ENCODE measurements around the gene KCNJ10.

KCNJ10 gene

DNA sequence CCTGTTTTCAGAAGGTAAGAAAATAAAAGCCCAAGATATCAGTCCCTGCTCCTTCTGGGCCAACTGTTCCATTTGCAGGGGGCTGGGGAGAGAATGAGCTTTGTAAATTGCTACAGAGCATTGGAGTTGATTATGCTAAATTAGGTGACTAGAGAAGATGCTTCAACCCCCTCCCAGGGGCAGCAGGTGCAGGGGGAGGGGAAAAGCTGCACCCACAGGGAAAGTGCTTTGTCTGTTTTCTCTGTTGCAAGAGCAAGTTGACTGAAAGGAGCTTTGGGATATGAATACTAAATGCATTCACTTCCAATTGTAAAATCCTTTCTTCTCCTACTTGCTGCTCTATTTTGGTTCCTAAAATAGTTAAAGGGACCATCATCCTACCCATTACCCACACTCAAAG lies 21.6 kb downstream of the KCNJ10 start:
- TF ChIP-seq, protein P1, sequence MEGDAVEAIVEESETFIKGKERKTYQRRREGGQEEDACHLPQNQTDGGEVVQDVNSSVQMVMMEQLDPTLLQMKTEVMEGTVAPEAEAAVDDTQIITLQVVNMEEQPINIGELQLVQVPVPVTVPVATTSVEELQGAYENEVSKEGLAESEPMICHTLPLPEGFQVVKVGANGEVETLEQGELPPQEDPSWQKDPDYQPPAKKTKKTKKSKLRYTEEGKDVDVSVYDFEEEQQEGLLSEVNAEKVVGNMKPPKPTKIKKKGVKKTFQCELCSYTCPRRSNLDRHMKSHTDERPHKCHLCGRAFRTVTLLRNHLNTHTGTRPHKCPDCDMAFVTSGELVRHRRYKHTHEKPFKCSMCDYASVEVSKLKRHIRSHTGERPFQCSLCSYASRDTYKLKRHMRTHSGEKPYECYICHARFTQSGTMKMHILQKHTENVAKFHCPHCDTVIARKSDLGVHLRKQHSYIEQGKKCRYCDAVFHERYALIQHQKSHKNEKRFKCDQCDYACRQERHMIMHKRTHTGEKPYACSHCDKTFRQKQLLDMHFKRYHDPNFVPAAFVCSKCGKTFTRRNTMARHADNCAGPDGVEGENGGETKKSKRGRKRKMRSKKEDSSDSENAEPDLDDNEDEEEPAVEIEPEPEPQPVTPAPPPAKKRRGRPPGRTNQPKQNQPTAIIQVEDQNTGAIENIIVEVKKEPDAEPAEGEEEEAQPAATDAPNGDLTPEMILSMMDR (IDR thresholded peaks at IDR 0.05; ENCODE audit: insufficient read depth, low read length, poor library complexity, severe bottlenecking), result no peak
- no peak for TF ChIP-seq EZH2phosphoT487 (conservative IDR thresholded peaks at IDR 0.05; ENCODE audit: low read length)
- Histone ChIP-seq H3F3A (ENCODE audit: insufficient read depth) (no peaks in the 10 kb centered on the region), H3K9me2 (replicated peaks; ENCODE audit: insufficient read depth, low read length) (no peaks in the 10 kb centered on the region), H4K20me1 (ENCODE audit: low read depth, low read length) (no peaks in the 10 kb centered on the region), H3K27ac (ENCODE audit: low read depth, low read length) (no peak overlapping the region), H3K4me2 (ENCODE audit: low read depth, low read length, poor library complexity, severe bottlenecking) (no peak overlapping the region), H3K36me3 (ENCODE audit: low read length) (no peaks in the 10 kb centered on the region), H3K27me3 (ENCODE audit: low read length) (no peaks in the 10 kb centered on the region), H3K9me3 (ENCODE audit: insufficient read depth, low read length) (no peaks in the 10 kb centered on the region), H2AFZ (ENCODE audit: low read depth, low read length, severe bottlenecking) (no peak overlapping the region), H3K4me3 (ENCODE audit: insufficient read depth, low read length, poor library complexity, severe bottlenecking) (no peak overlapping the region), H3K79me2 (ENCODE audit: insufficient read depth, low read length) (no peaks in the 10 kb centered on the region), H3K9ac (ENCODE audit: low read length) (no peak overlapping the region)

DNA sequence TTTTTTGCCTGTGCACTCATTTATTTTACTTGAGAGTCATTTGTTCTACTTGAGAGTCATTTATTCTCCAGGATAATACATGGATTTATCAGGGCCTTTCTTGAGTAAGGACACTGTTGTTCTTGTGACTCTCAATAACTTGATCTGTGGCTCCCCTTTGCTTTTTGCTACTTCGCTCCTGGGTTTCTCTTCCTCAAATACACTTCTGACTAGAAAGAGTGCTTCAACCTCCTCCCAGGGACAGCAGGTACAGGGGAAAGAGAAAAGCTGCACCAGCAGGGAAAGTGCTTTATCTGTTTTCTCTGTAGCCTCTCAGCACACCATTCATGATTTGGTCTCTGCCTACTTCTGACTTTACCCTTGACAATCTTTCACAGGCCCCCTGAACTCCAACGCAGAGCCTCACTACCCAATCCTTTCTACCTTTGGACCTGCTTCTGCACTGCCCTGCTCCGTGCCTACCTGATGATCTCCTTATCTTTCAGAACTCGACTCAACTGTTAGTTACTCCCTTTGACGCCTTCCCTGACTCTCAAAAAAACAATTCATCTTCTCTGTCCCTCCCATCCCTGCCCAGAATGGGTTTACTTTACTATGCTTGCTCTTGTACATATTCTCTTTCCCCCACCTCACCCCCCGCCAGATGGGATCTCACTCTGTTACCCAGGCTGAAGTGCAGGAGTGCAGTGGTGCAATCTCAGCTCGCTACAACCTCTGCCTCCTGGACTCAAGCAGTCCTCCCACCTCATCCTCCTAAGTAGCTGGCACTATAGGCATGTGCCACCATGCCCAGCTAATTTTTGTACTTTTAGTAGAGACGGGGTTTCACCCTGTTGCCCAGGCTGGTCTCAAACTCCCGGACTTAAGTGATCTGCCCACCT lies 22.6 kb downstream of the KCNJ10 start:
- Histone ChIP-seq H3K9me2 (replicated peaks; ENCODE audit: insufficient read depth, low read length) (no peaks in the 10 kb centered on the region), H3K79me2 (ENCODE audit: insufficient read depth, low read length) (no peaks in the 10 kb centered on the region), H3K27ac (ENCODE audit: low read depth, low read length) (no peak overlapping the region), H3K9ac (ENCODE audit: low read length) (no peak overlapping the region), H2AFZ (ENCODE audit: low read depth, low read length, severe bottlenecking) (peak overlapping the region; percentile 70), H3K9me3 (ENCODE audit: insufficient read depth, low read length) (no peaks in the 10 kb centered on the region), H3K27me3 (ENCODE audit: low read length) (no peaks in the 10 kb centered on the region), H3K4me3 (ENCODE audit: insufficient read depth, low read length, poor library complexity, severe bottlenecking) (no peak overlapping the region), H3K36me3 (ENCODE audit: low read length) (no peaks in the 10 kb centered on the region), H4K20me1 (ENCODE audit: low read depth, low read length) (no peaks in the 10 kb centered on the region), H3F3A (ENCODE audit: insufficient read depth) (no peaks in the 10 kb centered on the region), H3K4me2 (ENCODE audit: low read depth, low read length, poor library complexity, severe bottlenecking) (peak overlapping the region; percentile 45)
- TF ChIP-seq EZH2phosphoT487 (conservative IDR thresholded peaks at IDR 0.05; ENCODE audit: low read length), result no peak
- TF ChIP-seq, protein P1 (IDR thresholded peaks at IDR 0.05; ENCODE audit: insufficient read depth, low read length, poor library complexity, severe bottlenecking), result no peak

DNA sequence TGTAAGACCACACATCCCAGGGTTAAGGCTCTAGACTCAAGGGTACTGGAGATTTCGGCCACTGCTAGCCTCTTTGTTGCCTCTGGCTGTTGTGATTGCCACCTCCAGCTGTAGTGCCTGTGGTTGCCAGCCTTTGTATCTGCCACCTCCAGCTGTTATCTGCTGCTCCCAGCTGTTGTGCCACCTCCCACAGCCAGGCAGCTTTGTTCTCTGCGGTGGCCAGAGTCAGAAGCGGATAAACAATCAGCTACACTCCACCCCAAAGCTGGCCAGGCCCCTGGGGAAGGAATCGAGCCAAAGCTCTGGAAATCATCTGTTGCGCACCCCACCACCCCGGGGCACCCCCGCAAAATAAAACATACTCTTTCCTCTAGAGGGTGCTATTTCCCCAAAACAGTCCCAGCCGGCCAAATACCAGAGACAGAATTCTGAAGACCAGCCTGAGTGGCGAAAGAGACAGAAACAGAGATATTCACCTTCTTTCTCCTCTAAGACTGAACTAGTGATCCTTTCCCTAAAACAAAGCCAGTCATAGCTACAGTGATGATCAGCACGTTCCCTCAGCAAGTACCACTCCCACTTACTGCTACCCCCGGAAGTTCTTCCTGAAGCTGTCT lies 23.4 kb downstream of the KCNJ10 start:
- Histone ChIP-seq H3K27me3 (ENCODE audit: low read length) (no peaks in the 10 kb centered on the region), H4K20me1 (ENCODE audit: low read depth, low read length) (no peaks in the 10 kb centered on the region), H3F3A (ENCODE audit: insufficient read depth) (no peaks in the 10 kb centered on the region), H3K4me3 (ENCODE audit: insufficient read depth, low read length, poor library complexity, severe bottlenecking) (no peak overlapping the region), H3K9me3 (ENCODE audit: insufficient read depth, low read length) (no peaks in the 10 kb centered on the region), H3K79me2 (ENCODE audit: insufficient read depth, low read length) (no peaks in the 10 kb centered on the region), H3K27ac (ENCODE audit: low read depth, low read length) (no peak overlapping the region), H3K36me3 (ENCODE audit: low read length) (no peaks in the 10 kb centered on the region), H3K9ac (ENCODE audit: low read length) (no peak overlapping the region), H3K4me2 (ENCODE audit: low read depth, low read length, poor library complexity, severe bottlenecking) (peak overlapping the region; percentile 45), H3K9me2 (replicated peaks; ENCODE audit: insufficient read depth, low read length) (no peaks in the 10 kb centered on the region), H2AFZ (ENCODE audit: low read depth, low read length, severe bottlenecking) (peak overlapping the region; percentile 70)
- TF ChIP-seq EZH2phosphoT487 (conservative IDR thresholded peaks at IDR 0.05; ENCODE audit: low read length), result no peak
- TF ChIP-seq, protein P1 (IDR thresholded peaks at IDR 0.05; ENCODE audit: insufficient read depth, low read length, poor library complexity, severe bottlenecking), result peak; percentile 70
